GM12801 (cell line): ENCODE results near the gene LSM7.

ENCODE experiments used
- TF ChIP-seq, protein P1 (sequence below): IDR thresholded peaks from one replicate; pipeline ENCODE4 v1.5.1; 2011; ENCODE audit warnings: control low read depth; ENCODE audit not compliant: insufficient read length; ENCODE audit errors: extremely low read depth

The LSM7 gene

GRCh38 chr19:2273356-2274184 lies 54.8 kb downstream of the LSM7 start:
- TF ChIP-seq, protein P1, sequence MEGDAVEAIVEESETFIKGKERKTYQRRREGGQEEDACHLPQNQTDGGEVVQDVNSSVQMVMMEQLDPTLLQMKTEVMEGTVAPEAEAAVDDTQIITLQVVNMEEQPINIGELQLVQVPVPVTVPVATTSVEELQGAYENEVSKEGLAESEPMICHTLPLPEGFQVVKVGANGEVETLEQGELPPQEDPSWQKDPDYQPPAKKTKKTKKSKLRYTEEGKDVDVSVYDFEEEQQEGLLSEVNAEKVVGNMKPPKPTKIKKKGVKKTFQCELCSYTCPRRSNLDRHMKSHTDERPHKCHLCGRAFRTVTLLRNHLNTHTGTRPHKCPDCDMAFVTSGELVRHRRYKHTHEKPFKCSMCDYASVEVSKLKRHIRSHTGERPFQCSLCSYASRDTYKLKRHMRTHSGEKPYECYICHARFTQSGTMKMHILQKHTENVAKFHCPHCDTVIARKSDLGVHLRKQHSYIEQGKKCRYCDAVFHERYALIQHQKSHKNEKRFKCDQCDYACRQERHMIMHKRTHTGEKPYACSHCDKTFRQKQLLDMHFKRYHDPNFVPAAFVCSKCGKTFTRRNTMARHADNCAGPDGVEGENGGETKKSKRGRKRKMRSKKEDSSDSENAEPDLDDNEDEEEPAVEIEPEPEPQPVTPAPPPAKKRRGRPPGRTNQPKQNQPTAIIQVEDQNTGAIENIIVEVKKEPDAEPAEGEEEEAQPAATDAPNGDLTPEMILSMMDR = no peak
